ENCODE results near the gene CALCOCO1. TPM values are rescaled to one million over a fixed set of nuclear protein-coding genes. Genes with fewer than 3 reads are reported as not detected.

The CALCOCO1 gene
- total and polyA plus RNA-seq, 4 experiments from 2014 or later = 77.3 to 178 (median 133) TPM

- Histone ChIP-seq H3K9me3 (ENCODE audit: control insufficient read depth in 1 of 2, low read length in 2 of 2) (no peaks in the 10 kb centered on the region), H3K27ac (ENCODE audit: low read depth, low read length) (no peak overlapping the region), H3K4me3 (ENCODE audit: low read length in 2 of 2) (peak overlapping the region; percentile 3 to 23), H3K4me1 (ENCODE audit: insufficient read depth, low read length) (peaks cover 28% of the 10 kb centered on the region), H3K27me3 (ENCODE audit: insufficient read depth, low read length) (peaks cover 48% of the 10 kb centered on the region), H3K36me3 (ENCODE audit: insufficient read depth, low read length) (no peaks in the 10 kb centered on the region)
- ChIA-PET POLR2A (ENCODE audit: partially characterized antibody) (interaction anchor here (1.6 to 4.7 kb wide), 2 partner anchors 12 kb away, joined by 3 to 22 read pairs; partner anchors contain the start of genes CALCOCO1 and CISTR), CTCF (ENCODE audit: partially characterized antibody) (interaction anchor here (0.9 to 9.9 kb wide), 5 partner anchors 10 to 40 kb away, joined by 3 to 122 read pairs (median 7); no protein-coding TSS in a partner anchor)
- Mint-ChIP-seq H3K36me3 (no peaks in the 10 kb centered on the region), H3K27ac (peak overlapping the region in 5 of 7 donors; percentile 3 to 38 (median 20)), H3K4me1 (peaks cover 11 to 29% (median 17%) of the 10 kb centered on the region in 4 donors), H3K9me3 (no peaks in the 10 kb centered on the region), H3K4me3 (peak overlapping the region in 6 of 8 donors; percentile 66 to 79 (median 78)), H3K27me3 (peaks cover 20 to 44% of the 10 kb centered on the region in 2 donors)
- DNase-seq = peak in 1 of 5 donors; percentile 12
- intact Hi-C loops (cut with micrococcal nuclease) = no loop called here
Measured at GRCh38 chr12:53739214-53740129, 12.2 kb upstream of the CALCOCO1 start.

DNA sequence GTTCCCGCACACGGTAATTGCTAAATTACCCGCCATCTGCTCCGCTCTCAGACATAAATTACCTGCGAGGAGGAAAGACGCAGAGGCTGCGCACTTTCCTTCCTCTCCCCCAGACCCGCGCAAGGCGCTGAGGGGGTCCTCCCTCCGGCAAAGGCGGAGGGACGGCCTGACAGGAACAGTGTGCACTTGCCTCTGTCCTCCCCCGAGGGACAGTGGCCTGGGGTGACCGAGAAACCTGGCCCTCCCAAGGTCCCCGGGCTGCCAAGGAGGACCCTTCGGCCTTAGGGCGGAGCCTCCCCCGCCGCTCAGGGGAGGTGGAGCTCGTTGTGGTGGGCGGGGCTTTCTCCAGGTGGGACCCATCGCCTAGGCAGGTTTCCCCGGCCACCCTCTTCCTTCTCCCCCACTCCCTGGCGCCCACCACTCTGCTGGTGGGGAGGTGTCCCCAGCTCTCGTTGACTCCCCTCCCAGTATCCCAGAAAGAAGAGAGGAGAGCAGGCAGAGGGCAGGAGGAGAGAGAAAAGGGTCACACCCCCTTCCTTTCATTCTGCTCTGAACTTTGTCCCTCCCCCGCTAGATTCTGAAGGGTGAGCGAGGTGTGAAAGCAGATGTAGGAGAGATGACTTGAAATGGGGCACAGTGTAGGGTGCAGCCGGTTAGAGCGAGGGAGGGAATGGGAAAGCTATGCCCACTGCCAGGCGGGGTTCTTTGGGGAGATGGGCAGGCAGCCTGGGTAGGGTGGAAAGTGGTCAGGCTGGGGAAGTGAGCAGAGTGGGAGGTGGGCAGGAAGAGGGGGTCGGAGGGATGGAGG, 11.4 kb upstream of the CALCOCO1 start:
- Histone ChIP-seq H3K4me1 (ENCODE audit: insufficient read depth, low read length) (peaks cover 26% of the 10 kb centered on the region), H3K36me3 (ENCODE audit: insufficient read depth, low read length) (no peaks in the 10 kb centered on the region), H3K4me3 (ENCODE audit: low read length in 2 of 2) (peak overlapping the region; percentile 20 to 23), H3K27me3 (ENCODE audit: insufficient read depth, low read length) (peaks cover 41% of the 10 kb centered on the region), H3K27ac (ENCODE audit: low read depth, low read length) (no peak overlapping the region), H3K9me3 (ENCODE audit: control insufficient read depth in 1 of 2, low read length in 2 of 2) (no peaks in the 10 kb centered on the region)
- peak; percentile 32 to 61 (median 38) for DNase-seq
- H3K27ac Mint-ChIP-seq = peak overlapping the region in 2 of 7 donors; percentile 3 to 35
- intact Hi-C loops (cut with micrococcal nuclease) = loop anchor here (1.0 kb wide), 1 partner anchor 11 kb away; the partner anchor contains the start of gene CALCOCO1
- H3K9me3 Mint-ChIP-seq = no peaks in the 10 kb centered on the region
- peaks cover 17 to 39% of the 10 kb centered on the region in 2 donors for H3K27me3 Mint-ChIP-seq
- no peaks in the 10 kb centered on the region for H3K36me3 Mint-ChIP-seq
- peaks cover 15 to 32% (median 21%) of the 10 kb centered on the region in 4 donors for H3K4me1 Mint-ChIP-seq
- CTCF ChIA-PET (ENCODE audit: partially characterized antibody) = interaction anchor here (1.6 to 14.1 kb wide), 4 partner anchors 6 to 39 kb away, joined by 7 to 290 read pairs (median 66); no protein-coding TSS in a partner anchor
- POLR2A ChIA-PET (ENCODE audit: partially characterized antibody) = interaction anchor here (1.6 to 4.7 kb wide), 2 partner anchors 11 to 13 kb away, joined by 3 to 22 read pairs; partner anchors contain the start of genes CALCOCO1 and CISTR
- peak overlapping the region in 6 of 8 donors; percentile 66 to 79 (median 78) for H3K4me3 Mint-ChIP-seq

GRCh38 chr12:53737951-53738405, 10.7 kb upstream of the CALCOCO1 start:
- H3K36me3 ChIP-seq (ENCODE audit: insufficient read depth, low read length) = no peaks in the 10 kb centered on the region
- H3K27ac ChIP-seq (ENCODE audit: low read depth, low read length) = no peak overlapping the region
- intact Hi-C loops (cut with micrococcal nuclease) = loop anchor here (1.0 kb wide), 1 partner anchor 11 kb away; the partner anchor contains the start of gene CALCOCO1
- H3K27me3 ChIP-seq (ENCODE audit: insufficient read depth, low read length) = peaks cover 38% of the 10 kb centered on the region
- H3K9me3 Mint-ChIP-seq = no peaks in the 10 kb centered on the region
- no peaks in the 10 kb centered on the region for H3K9me3 ChIP-seq (ENCODE audit: control insufficient read depth in 1 of 2, low read length in 2 of 2)
- H3K27ac Mint-ChIP-seq = no peak overlapping the region
- peak overlapping the region in 6 of 8 donors; percentile 63 to 79 (median 76) for H3K4me3 Mint-ChIP-seq
- peaks cover 20% of the 10 kb centered on the region for H3K4me1 ChIP-seq (ENCODE audit: insufficient read depth, low read length)
- ChIA-PET POLR2A (ENCODE audit: partially characterized antibody) (interaction anchor here (1.6 to 4.7 kb wide), 2 partner anchors 10 to 14 kb away, joined by 3 to 22 read pairs; partner anchors contain the start of genes CALCOCO1 and CISTR), CTCF (ENCODE audit: partially characterized antibody) (interaction anchor here (1.2 to 14.1 kb wide), 3 partner anchors 6 to 35 kb away, joined by 3 to 290 read pairs (median 7); no protein-coding TSS in a partner anchor)
- H3K36me3 Mint-ChIP-seq = no peaks in the 10 kb centered on the region
- peak overlapping the region in 1 of 2 donors; percentile 20 for H3K4me3 ChIP-seq (ENCODE audit: low read length in 2 of 2)
- DNase-seq = no peak
- H3K4me1 Mint-ChIP-seq = peaks cover 12 to 27% (median 19%) of the 10 kb centered on the region in 4 donors
- H3K27me3 Mint-ChIP-seq = peaks cover 14 to 33% of the 10 kb centered on the region in 2 donors

DNA sequence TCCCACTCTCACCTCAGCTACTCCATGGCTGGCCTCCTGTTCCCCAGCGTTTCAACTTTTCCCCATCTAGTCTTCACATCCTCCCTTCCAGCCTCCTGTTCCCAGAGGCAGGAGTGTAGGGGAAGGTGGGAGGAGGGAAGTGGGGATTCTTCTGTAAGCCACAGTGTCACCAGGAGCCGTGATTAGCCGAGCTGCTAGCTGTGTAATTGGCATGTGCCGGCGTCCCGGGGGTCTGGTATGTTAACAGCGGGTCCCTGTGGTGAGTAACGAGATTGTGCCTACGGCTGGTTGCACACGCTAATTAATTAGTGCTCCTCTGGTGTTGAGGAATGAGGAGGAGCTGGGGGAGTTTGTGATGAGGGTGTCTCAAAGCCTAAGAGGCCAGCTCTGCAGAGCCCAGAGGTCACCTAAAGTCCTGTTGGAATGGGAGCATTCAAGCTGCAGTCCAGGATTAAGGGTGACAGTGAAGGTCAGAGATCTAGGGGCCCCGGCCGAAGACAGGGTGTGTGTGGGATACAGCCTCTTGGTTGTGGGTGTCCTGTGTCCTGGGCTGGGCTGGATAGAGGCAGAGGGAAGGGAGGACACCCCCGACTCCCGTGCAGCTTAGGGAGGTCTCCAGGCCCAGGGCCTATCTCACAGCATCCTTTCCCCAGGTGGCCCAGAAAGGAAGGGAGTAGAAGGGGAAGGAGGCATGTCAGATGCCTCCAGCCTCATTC, 10.0 kb upstream of the CALCOCO1 start:
- Mint-ChIP-seq H3K27me3 (peaks cover 12 to 26% of the 10 kb centered on the region in 2 donors), H3K27ac (no peak overlapping the region), H3K36me3 (no peaks in the 10 kb centered on the region), H3K9me3 (no peaks in the 10 kb centered on the region), H3K4me1 (peaks cover 12 to 27% (median 19%) of the 10 kb centered on the region in 4 donors), H3K4me3 (peak overlapping the region in 2 of 8 donors; percentile 5 to 70)
- Histone ChIP-seq H3K4me3 (ENCODE audit: low read length in 2 of 2) (no peak overlapping the region), H3K27me3 (ENCODE audit: insufficient read depth, low read length) (peaks cover 33% of the 10 kb centered on the region), H3K4me1 (ENCODE audit: insufficient read depth, low read length) (peaks cover 19% of the 10 kb centered on the region), H3K27ac (ENCODE audit: low read depth, low read length) (no peak overlapping the region), H3K9me3 (ENCODE audit: control insufficient read depth in 1 of 2, low read length in 2 of 2) (no peaks in the 10 kb centered on the region), H3K36me3 (ENCODE audit: insufficient read depth, low read length) (no peaks in the 10 kb centered on the region)
- ChIA-PET CTCF (ENCODE audit: partially characterized antibody) (interaction anchor here (1.2 to 14.1 kb wide), 4 partner anchors 7 to 34 kb away, joined by 3 to 290 read pairs (median 14); no protein-coding TSS in a partner anchor), POLR2A (ENCODE audit: partially characterized antibody) (interaction anchor here (4.7 kb wide), 1 partner anchor 9 kb away, joined by 22 read pairs; the partner anchor contains the start of gene CALCOCO1)
- intact Hi-C loops (cut with micrococcal nuclease) = no loop called here
- no peak for DNase-seq

DNA sequence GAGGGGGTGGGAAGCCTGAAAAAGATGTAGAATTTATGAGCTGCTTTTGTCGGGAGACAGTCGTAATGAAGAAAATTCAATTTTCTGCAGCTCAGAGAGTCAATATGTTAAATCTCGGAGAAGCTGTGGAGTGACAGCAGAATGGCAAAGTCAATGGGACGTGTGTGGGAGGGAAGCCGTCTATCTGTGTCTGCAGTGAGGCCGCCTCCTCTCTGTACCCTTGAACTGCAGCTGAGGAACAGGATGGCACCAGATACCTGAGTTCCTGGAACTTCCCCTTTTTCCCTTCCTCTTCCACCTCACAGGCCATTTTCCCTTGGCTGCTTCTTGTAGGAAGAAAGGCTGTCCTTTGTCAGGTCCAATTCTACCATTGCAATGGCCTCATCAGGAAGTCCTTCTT, 9.3 kb upstream of the CALCOCO1 start:
- intact Hi-C loops (cut with micrococcal nuclease) = no loop called here

DNA sequence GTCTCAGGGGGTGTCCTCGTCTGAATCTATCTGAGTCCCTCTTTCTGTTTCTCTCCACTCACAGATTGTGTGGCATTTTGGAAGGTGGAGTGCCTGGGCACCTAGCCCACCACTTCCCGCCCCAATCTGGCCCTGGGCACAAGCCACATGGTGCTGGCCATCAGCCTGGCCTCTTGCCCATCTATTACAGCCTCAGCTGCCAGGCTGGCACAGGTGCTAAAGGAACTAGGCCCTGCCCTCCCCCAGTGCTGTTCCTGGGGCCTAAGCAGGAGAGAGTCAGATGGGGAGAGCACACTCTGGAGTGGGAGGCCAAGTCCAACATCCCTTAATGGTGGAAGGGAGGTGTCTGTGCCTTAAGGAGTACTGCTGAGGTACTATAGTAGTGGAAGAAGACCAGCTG, 8.3 kb upstream of the CALCOCO1 start:
- no peak overlapping the region for H3K27ac ChIP-seq (ENCODE audit: low read depth, low read length)
- H3K9me3 ChIP-seq (ENCODE audit: control insufficient read depth in 1 of 2, low read length in 2 of 2) = no peaks in the 10 kb centered on the region
- intact Hi-C loops (cut with micrococcal nuclease) = no loop called here
- Mint-ChIP-seq H3K27ac (no peak overlapping the region), H3K27me3 (peaks cover 12 to 24% of the 10 kb centered on the region in 2 donors), H3K4me3 (no peak overlapping the region), H3K36me3 (no peaks in the 10 kb centered on the region), H3K4me1 (peaks cover 12 to 27% (median 19%) of the 10 kb centered on the region in 4 donors), H3K9me3 (no peaks in the 10 kb centered on the region)
- H3K27me3 ChIP-seq (ENCODE audit: insufficient read depth, low read length) = peaks cover 24% of the 10 kb centered on the region
- POLR2A ChIA-PET (ENCODE audit: partially characterized antibody) = no interaction called here
- peaks cover 19% of the 10 kb centered on the region for H3K4me1 ChIP-seq (ENCODE audit: insufficient read depth, low read length)
- DNase-seq = no peak
- H3K36me3 ChIP-seq (ENCODE audit: insufficient read depth, low read length) = no peaks in the 10 kb centered on the region
- H3K4me3 ChIP-seq (ENCODE audit: low read length in 2 of 2) = no peak overlapping the region
- CTCF ChIA-PET (ENCODE audit: partially characterized antibody) = interaction anchor here (1.4 to 14.1 kb wide), 4 partner anchors 9 to 60 kb away, joined by 3 to 290 read pairs (median 18); partner anchors contain the start of gene ATP5MC2

More for the DNA sequence above, 9.3 kb upstream of the CALCOCO1 start:
- H3K9me3 ChIP-seq (ENCODE audit: control insufficient read depth in 1 of 2, low read length in 2 of 2) = no peaks in the 10 kb centered on the region
- peaks cover 19% of the 10 kb centered on the region for H3K4me1 ChIP-seq (ENCODE audit: insufficient read depth, low read length)
- no peak overlapping the region for H3K4me3 ChIP-seq (ENCODE audit: low read length in 2 of 2)
- H3K27ac Mint-ChIP-seq = no peak overlapping the region
- H3K27ac ChIP-seq (ENCODE audit: low read depth, low read length) = no peak overlapping the region
- peaks cover 12 to 27% (median 19%) of the 10 kb centered on the region in 4 donors for H3K4me1 Mint-ChIP-seq
- H3K36me3 Mint-ChIP-seq = no peaks in the 10 kb centered on the region
- no peaks in the 10 kb centered on the region for H3K36me3 ChIP-seq (ENCODE audit: insufficient read depth, low read length)
- H3K27me3 Mint-ChIP-seq = peaks cover 12 to 24% of the 10 kb centered on the region in 2 donors
- H3K9me3 Mint-ChIP-seq = no peaks in the 10 kb centered on the region
- H3K4me3 Mint-ChIP-seq = peak overlapping the region in 2 of 8 donors; percentile 5 to 70
- ChIA-PET CTCF (ENCODE audit: partially characterized antibody) (interaction anchor here (0.6 to 14.1 kb wide), 5 partner anchors 8 to 458 kb away, joined by 3 to 290 read pairs (median 11); no protein-coding TSS in a partner anchor), POLR2A (ENCODE audit: partially characterized antibody) (interaction anchor here (4.7 kb wide), 1 partner anchor 9 kb away, joined by 22 read pairs; the partner anchor contains the start of gene CALCOCO1)
- no peak for DNase-seq
- H3K27me3 ChIP-seq (ENCODE audit: insufficient read depth, low read length) = peaks cover 29% of the 10 kb centered on the region
